Central memory CD8-positive, alpha-beta T cell (primary cell): ENCODE measurements around the gene KLRF1.

ENCODE experiments used
- ATAC-seq: fragments of 150-1000 bp; cut with Tn5 transposase; replicated peaks from 2 replicates; pipeline ENCODE4 v1.10.0; 2022; ENCODE audit warnings: mild to moderate bottlenecking, moderate FRiP score, moderate number of reproducible peaks; ENCODE audit not compliant: poor library complexity, severe bottlenecking; ENCODE audit errors: extremely low read depth
- DNase-seq, 2 donors: peaks; one replicate each; pipeline ENCODE4 v3.0.0; 2021; ENCODE audit warnings: low spot score in 2 of 2
- H3K27ac Mint-ChIP-seq: one replicate; pipeline ENCODE4 v1.8.0; 2022; ENCODE audit warnings: low read depth, mild to moderate bottlenecking, moderate library complexity, mixed read lengths
- H3K27me3 Mint-ChIP-seq: one replicate; pipeline ENCODE4 v1.8.0; 2022; ENCODE audit warnings: mixed read lengths
- H3K36me3 Mint-ChIP-seq: one replicate; pipeline ENCODE4 v1.8.0; 2022; ENCODE audit warnings: mild to moderate bottlenecking, moderate library complexity, mixed read lengths; ENCODE audit not compliant: insufficient read depth
- H3K4me1 Mint-ChIP-seq: one replicate; pipeline ENCODE4 v1.8.0; 2022; ENCODE audit warnings: mixed read lengths
- H3K4me3 Mint-ChIP-seq: one replicate; pipeline ENCODE4 v1.8.0; 2022; ENCODE audit warnings: mild to moderate bottlenecking, moderate library complexity, mixed read lengths
- H3K9me3 Mint-ChIP-seq: one replicate; pipeline ENCODE4 v1.8.0; 2022; ENCODE audit warnings: mixed read lengths

KLRF1 gene

DNA sequence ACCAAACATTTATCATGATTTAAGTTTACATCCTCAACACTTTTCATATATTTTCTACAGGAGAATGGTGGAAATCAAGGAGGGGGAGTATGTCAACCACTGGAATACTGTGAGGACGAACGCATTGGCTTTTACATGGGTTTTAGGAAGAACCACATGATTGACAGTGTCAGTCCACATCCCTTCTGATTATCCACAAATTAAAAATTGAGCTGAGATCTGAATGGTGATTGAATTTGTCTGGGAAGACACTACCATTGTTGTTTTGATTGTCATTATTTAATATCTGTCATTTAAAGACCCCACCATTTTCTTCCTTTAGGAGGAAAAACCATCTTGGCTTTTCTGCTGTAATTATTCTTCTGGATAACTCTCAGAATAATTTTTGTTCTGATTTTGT, 31.3 kb upstream of the KLRF1 start:
- H3K4me3 Mint-ChIP-seq = peak overlapping the region; percentile 51

DNA sequence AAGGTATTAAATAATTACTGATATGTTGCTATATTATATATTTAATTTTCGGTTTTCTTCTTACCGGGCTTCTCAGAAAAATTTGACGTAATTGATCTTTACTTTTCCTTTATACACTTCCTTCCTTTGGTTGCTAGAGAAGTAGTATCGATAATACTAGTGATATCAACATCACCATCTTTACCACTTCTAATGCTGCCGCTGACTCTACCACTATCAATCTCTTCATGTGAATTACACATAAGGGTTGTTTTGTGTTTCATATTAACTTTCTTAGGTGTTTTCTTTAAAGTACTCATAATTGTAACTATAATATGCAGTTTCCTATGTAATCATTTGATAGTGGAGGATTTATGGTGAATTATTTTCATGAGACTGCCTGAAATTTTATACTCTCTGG, 30.9 kb upstream of the KLRF1 start:
- ATAC-seq (peak; percentile 52), DNase-seq (no peak)
- no peaks in the 10 kb centered on the region for H3K9me3 Mint-ChIP-seq
- peak overlapping the region; percentile 30 for H3K27ac Mint-ChIP-seq
- peaks cover 12% of the 10 kb centered on the region for H3K27me3 Mint-ChIP-seq
- H3K4me1 Mint-ChIP-seq = peaks cover 38% of the 10 kb centered on the region
- peak overlapping the region; percentile 39 for H3K4me3 Mint-ChIP-seq
- H3K36me3 Mint-ChIP-seq = no peaks in the 10 kb centered on the region

More for the DNA sequence above, 31.3 kb upstream of the KLRF1 start:
- peak overlapping the region; percentile 30 for H3K27ac Mint-ChIP-seq
- no peaks in the 10 kb centered on the region for H3K9me3 Mint-ChIP-seq
- peaks cover 38% of the 10 kb centered on the region for H3K4me1 Mint-ChIP-seq
- ATAC-seq (no peak), DNase-seq (no peak)
- H3K36me3 Mint-ChIP-seq = no peaks in the 10 kb centered on the region
- H3K27me3 Mint-ChIP-seq = peaks cover 12% of the 10 kb centered on the region

DNA sequence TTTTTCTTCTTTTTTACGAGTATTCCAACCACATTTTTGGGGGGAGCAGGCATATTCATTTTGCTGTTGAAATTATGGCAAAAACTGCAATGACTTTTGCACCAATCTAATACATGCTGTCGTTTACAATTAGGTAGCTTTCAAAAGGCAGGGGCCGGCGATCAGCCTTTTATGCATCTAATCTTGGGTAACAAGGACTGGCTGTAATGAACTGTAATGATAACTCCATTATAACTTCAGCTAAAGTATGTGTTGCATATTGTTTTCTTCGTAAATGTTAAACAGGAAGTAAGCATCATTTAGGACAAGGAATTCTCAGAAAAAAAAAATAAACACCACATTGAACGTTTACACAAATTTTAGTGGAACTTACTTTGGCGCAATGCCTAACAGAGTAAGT, 30.3 kb upstream of the KLRF1 start:
- no peak for ATAC-seq
- Mint-ChIP-seq H3K27me3 (peaks cover 12% of the 10 kb centered on the region), H3K27ac (peak overlapping the region; percentile 30), H3K4me1 (peaks cover 38% of the 10 kb centered on the region), H3K9me3 (no peaks in the 10 kb centered on the region), H3K36me3 (no peaks in the 10 kb centered on the region), H3K4me3 (no peak overlapping the region)
- DNase-seq = no peak

DNA sequence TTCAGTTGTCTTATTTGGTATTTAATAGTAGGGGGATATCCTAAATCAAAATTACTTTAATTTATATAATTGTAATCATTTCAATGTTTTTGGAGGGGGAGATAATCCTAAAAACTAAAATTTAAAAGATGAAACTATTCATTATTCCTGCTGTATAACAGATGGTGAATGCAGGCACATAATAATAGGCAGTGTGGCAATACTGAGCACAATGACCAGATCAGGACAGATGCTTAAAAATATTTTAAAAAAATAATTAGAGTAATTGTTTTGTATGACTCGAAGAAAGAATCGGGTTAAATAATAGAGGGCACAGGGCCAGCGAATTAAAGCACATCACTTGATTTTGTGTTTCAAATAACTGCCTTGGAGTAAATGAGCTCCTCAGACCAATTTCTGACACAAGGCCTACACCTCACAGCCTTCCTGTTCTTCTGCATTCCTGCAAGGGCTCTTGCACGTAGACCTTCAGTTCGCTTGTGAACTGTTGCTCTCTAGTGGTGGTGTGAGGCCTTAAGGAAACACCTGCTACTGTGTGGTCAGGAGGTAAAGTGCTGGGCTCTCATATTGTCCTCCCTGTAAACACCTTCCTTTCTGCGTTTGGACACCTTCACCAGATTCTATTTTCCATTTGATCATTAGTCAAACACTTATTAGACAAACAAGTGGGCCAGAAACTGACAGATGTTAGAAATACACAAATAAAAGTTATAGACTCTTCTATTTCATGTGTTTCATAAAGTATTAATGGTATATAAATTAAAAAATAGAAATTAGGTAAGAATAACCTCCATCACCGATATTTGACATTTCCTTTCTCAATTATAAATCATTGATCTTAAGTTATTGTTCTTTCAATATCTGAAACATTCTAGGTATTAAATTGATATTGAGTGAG, 29.3 kb upstream of the KLRF1 start:
- H3K36me3 Mint-ChIP-seq = no peaks in the 10 kb centered on the region
- no peaks in the 10 kb centered on the region for H3K9me3 Mint-ChIP-seq
- ATAC-seq = peak; percentile 85
- no peak overlapping the region for H3K4me3 Mint-ChIP-seq
- peaks cover 12% of the 10 kb centered on the region for H3K27me3 Mint-ChIP-seq
- peaks cover 38% of the 10 kb centered on the region for H3K4me1 Mint-ChIP-seq
- peak; percentile 27 to 65 for DNase-seq
- H3K27ac Mint-ChIP-seq = no peak overlapping the region

DNA sequence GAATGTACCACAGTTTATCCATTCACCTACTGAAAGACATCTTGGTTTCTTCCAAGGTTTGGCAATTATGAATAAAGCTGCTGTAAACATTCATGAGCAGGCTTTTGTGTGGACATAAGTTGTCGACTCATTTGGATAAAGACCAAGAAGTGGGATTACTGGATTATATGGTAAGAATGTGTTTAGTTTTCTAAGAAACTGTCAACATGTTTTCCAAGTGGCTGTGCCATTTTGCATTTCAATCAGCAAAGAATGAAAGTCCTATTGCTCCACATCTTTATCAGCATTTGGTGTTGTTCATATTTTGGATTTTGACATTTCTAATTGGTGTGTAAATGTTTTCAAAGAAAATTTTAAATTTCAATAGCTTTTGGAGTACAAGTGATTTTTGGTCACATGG, 27.3 kb upstream of the KLRF1 start:
- Mint-ChIP-seq H3K27ac (no peak overlapping the region), H3K4me3 (no peak overlapping the region)

DNA sequence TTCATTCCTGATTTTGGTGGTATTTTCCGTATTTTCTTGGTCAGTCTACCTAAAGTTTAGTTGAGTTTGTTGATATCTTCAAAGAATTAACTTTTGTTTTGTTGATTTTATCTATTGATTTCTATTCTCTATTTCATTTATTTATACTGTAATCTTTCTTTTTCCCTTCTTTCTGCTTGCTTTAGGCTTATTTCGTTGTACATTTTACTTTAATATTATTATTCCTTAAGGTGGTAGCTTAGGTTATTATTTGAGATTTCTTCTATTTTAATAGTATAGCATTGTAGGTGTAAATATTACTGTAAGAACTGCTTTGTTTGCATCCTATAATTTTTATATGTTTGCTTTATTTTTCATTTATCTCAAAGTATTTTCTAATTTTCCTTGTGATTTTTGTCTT, 21.4 kb upstream of the KLRF1 start:
- no peak overlapping the region for H3K4me3 Mint-ChIP-seq
- no peaks in the 10 kb centered on the region for H3K9me3 Mint-ChIP-seq
- peaks cover 4% of the 10 kb centered on the region for H3K4me1 Mint-ChIP-seq
- H3K27ac Mint-ChIP-seq = no peak overlapping the region
- H3K27me3 Mint-ChIP-seq = peaks cover 7% of the 10 kb centered on the region
- no peaks in the 10 kb centered on the region for H3K36me3 Mint-ChIP-seq
- no peak for DNase-seq
- no peak for ATAC-seq

More for the DNA sequence above, 27.3 kb upstream of the KLRF1 start:
- no peak for ATAC-seq
- Mint-ChIP-seq H3K27me3 (peaks cover 5% of the 10 kb centered on the region), H3K9me3 (no peaks in the 10 kb centered on the region), H3K36me3 (no peaks in the 10 kb centered on the region), H3K4me1 (peaks cover 21% of the 10 kb centered on the region)
- no peak for DNase-seq

DNA sequence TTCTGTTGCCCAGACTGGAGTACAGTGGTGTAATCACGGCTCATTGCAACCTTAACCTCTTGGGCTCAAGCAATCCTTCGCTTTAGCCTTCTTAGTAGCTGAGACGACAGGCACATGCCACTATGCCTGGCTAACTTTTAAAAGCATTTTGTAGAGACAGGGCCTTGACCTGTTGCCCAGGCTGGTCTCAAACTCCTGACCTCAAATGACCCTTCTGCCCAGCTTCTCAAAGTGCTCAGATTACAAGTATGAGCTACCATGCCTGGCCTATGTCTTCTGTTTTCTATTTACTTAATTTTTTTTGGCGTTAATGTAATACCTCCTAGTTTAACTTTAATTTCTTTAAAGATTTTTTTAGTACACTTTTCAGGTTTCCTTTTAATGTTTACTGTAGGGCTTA, 20.6 kb upstream of the KLRF1 start:
- DNase-seq (no peak), ATAC-seq (no peak)
- H3K4me3 Mint-ChIP-seq = no peak overlapping the region
- no peaks in the 10 kb centered on the region for H3K36me3 Mint-ChIP-seq
- no peaks in the 10 kb centered on the region for H3K9me3 Mint-ChIP-seq
- H3K27me3 Mint-ChIP-seq = peaks cover 15% of the 10 kb centered on the region
- no peak overlapping the region for H3K27ac Mint-ChIP-seq
- peaks cover 8% of the 10 kb centered on the region for H3K4me1 Mint-ChIP-seq

DNA sequence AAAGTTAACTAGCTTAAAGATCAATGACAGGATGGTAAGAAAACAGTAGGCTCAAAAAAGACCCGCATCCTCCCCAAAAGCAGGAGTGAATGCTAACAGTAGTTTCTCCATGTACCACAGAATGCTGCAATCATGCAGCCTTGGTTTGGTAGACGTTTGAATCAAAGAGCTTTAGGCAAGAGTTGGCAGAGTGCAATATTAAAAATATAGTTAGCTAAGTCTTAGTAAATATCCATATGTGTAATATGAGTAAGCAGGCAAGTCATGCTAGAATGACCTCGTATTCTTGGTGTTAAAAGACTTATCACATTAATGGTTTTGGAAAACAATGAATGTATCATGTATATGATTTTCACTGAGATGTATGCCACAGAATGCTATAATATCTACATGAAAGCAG, 18.8 kb upstream of the KLRF1 start:
- DNase-seq = no peak
- Mint-ChIP-seq H3K4me1 (peaks cover 11% of the 10 kb centered on the region), H3K4me3 (no peak overlapping the region), H3K27me3 (peaks cover 18% of the 10 kb centered on the region), H3K9me3 (no peaks in the 10 kb centered on the region), H3K27ac (no peak overlapping the region), H3K36me3 (no peaks in the 10 kb centered on the region)
- no peak for ATAC-seq

DNA sequence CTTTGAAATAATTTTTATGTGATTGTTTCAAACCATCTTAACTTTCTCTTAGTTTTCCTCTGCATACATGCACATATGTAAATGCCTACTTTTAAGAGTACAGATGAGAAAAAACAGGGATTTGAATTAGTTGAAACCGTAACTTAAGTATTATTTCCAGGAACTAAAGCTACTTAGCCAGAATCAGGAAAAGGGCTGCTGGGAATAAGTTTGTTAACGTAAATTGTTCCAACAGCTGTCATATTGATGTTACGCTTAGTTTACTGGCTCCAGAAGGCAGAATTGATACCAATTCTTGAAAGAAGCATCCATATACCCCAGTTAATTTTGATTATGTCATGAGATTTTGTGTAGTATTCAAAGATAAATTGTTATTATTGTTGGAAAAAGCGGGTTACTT, 17.9 kb upstream of the KLRF1 start:
- Mint-ChIP-seq H3K9me3 (no peaks in the 10 kb centered on the region), H3K4me1 (peaks cover 19% of the 10 kb centered on the region), H3K27ac (no peak overlapping the region), H3K27me3 (peaks cover 18% of the 10 kb centered on the region), H3K36me3 (peaks cover 3% of the 10 kb centered on the region), H3K4me3 (no peak overlapping the region)
- ATAC-seq = no peak
- DNase-seq = no peak

DNA sequence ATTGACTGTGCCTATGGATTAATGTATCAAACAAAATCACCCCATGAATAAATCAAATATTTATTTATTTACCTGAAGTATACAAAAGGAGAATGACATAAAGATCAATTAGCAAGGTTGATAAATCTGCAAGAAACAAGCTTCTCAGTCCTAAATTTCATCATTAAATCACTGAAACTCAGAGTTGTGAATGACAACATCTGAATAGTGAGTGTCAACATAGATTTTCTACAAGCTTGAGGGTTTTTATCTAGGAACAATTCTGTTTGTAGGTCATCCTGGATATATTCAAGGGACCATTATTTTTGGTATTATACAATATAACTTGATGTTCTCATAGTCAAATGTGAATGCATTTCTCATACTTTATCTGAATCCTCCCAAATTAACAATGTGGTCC, 17.4 kb upstream of the KLRF1 start:
- peaks cover 20% of the 10 kb centered on the region for H3K4me1 Mint-ChIP-seq
- no peak for ATAC-seq

DNA sequence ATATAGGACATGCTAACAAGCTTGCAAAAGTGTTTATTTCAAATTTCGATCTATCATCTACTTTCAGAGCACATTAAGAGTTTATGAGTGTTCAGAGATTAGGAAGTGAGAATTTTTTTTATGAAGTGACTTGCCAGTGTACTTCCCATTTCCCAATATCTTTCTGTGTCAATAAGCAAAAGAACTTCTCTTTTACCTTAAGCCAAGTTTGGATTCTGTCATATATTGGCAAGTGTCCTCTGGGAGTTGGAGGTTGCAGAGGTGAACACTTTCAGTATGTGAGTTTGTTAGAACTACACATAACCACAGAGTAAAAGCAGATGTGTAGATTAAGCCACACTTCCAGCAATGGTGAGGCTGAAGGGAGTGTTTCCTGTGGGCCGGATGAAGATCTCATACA, 16.6 kb upstream of the KLRF1 start:
- H3K27ac Mint-ChIP-seq = no peak overlapping the region
- H3K27me3 Mint-ChIP-seq = peaks cover 18% of the 10 kb centered on the region
- H3K36me3 Mint-ChIP-seq = peaks cover 3% of the 10 kb centered on the region
- peaks cover 20% of the 10 kb centered on the region for H3K4me1 Mint-ChIP-seq
- H3K9me3 Mint-ChIP-seq = no peaks in the 10 kb centered on the region
- H3K4me3 Mint-ChIP-seq = no peak overlapping the region
- ATAC-seq = no peak
- DNase-seq = no peak

More for the DNA sequence above, 17.4 kb upstream of the KLRF1 start:
- Mint-ChIP-seq H3K4me3 (no peak overlapping the region), H3K9me3 (no peaks in the 10 kb centered on the region), H3K27ac (no peak overlapping the region), H3K27me3 (peaks cover 18% of the 10 kb centered on the region), H3K36me3 (peaks cover 3% of the 10 kb centered on the region)
- DNase-seq = no peak

DNA sequence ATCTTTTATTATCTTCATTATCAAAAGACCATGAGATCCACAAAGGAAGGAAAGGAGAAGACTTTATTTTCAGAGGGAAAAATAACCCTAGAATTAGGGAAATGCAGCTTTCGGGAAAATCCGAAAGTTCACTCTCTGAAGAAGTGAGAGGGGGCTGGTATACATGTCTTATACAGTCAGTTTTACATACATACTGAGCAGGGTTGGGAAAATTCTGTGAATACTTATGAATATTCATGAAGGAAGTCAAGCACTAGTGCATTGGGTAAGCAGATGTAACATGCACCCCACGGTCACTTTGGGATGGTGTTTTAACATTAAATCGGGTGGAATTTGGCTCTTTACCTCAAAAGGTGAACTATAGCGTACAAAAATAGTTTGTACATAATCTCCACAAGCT, 15.7 kb upstream of the KLRF1 start:
- no peaks in the 10 kb centered on the region for H3K9me3 Mint-ChIP-seq
- DNase-seq (no peak), ATAC-seq (no peak)
- H3K4me1 Mint-ChIP-seq = peaks cover 20% of the 10 kb centered on the region
- peaks cover 3% of the 10 kb centered on the region for H3K36me3 Mint-ChIP-seq
- H3K27me3 Mint-ChIP-seq = peaks cover 18% of the 10 kb centered on the region
- no peak overlapping the region for H3K27ac Mint-ChIP-seq
- H3K4me3 Mint-ChIP-seq = no peak overlapping the region
